ENCODE measurements around the gene CRIP2. TPM values are rescaled to one million over a fixed set of nuclear protein-coding genes. Genes with fewer than 3 reads are reported as not detected.
A peak's percentile ranks its signal among the peaks of the same experiment; 100 is the strongest.

The CRIP2 gene
- total and polyA plus RNA-seq, 2 of the 4 experiments (the other 2 are of a cell fraction) = 18.1 to 123 TPM

DNA sequence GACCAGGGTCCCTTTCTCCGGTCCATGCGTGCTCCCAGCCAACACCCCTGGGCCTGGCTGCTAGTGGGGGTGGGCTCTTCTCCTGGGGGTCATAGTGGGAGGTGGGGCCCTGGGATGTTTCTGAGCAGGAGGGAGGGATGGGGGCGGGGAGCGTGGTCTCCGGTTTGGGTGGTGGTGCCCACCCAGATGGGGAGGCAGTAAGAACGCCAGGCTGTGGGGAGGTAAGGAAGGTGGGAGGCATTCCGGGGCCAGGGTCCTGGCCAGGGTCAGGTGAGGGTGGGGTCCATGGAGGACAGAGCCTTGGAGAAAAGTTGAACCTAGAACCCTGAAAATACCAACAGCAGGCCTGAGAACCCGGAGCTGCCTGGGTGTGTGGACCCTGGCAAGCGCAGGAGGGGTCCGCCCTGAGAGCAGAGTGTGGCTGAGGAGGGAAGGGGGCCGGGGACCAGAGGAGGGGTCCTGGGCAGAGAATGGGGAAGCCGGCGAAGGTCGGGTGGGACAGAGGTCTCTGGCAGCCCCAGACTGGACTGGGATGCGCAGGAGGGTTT is 5.7 kb downstream of the CRIP2 start:
- Histone ChIP-seq H4K8ac (ENCODE audit: low read depth in 2 of 2, low read length in 2 of 2) (no peak overlapping the region), H2BK120ac (ENCODE audit: low read depth, low read length) (no peak overlapping the region), H3K79me1 (ENCODE audit: low read depth in 1 of 2, low read length in 2 of 2) (peaks cover 0 to 22% of the 10 kb centered on the region in 2 experiments; a peak in 1 of 4 replicates), H4K20me1 (ENCODE audit: insufficient read depth, low read length) (no peaks in the 10 kb centered on the region; the same call in 1 of the 2 replicates), H3K56ac (ENCODE audit: extremely low read depth, insufficient read depth, low read length) (no peak overlapping the region), H3K27me3 (ENCODE audit: control insufficient read depth, insufficient read depth, low read length) (peaks cover under 1% of the 10 kb centered on the region; the same call in 1 of the 2 replicates), H3K4me3 (ENCODE audit: insufficient read depth, low read depth, low read length) (no peak overlapping the region), H2BK5ac (ENCODE audit: low read depth, low read length, poor library complexity, severe bottlenecking) (no peak overlapping the region), H2AK5ac (ENCODE audit: low read depth, low read length) (no peak overlapping the region), H3K27ac (ENCODE audit: insufficient read depth, low read length) (no peak overlapping the region), H2AK9ac (replicated peaks; ENCODE audit: low read depth, low read length, poor library complexity) (peak overlapping the region; percentile 28), H3K4me1 (ENCODE audit: control insufficient read depth, insufficient read depth, low read length) (peaks cover 29% of the 10 kb centered on the region), H3K9me1 (ENCODE audit: insufficient read depth, low read length) (peaks cover 6% of the 10 kb centered on the region), H3K4me2 (ENCODE audit: low read depth, low read length) (no peak overlapping the region), H3K4ac (ENCODE audit: low read depth, low read length) (no peak overlapping the region; the same call in 1 of the 2 replicates), H3K23ac (ENCODE audit: low read depth, low read length) (no peak overlapping the region), H4K5ac (ENCODE audit: low read depth, low read length) (no peak overlapping the region), H3K36me3 (ENCODE audit: control insufficient read depth, insufficient read depth, low read length) (no peaks in the 10 kb centered on the region), H3K9me3 (ENCODE audit: control insufficient read depth, insufficient read depth, low read length) (no peaks in the 10 kb centered on the region), H4K91ac (ENCODE audit: insufficient read depth, low read depth, low read length) (no peak overlapping the region), H2BK20ac (ENCODE audit: low read depth, low read length) (no peak overlapping the region), H2AFZ (replicated peaks; ENCODE audit: low read length, poor library complexity) (no peak overlapping the region), H3K14ac (replicated peaks; ENCODE audit: low read depth, low read length) (no peak overlapping the region), H3K18ac (ENCODE audit: low read depth, low read length) (no peak overlapping the region), H2BK15ac (ENCODE audit: low read depth, low read length) (no peak overlapping the region), H3K9ac (ENCODE audit: low read depth, low read length) (no peak overlapping the region)
- CTCF ChIA-PET = interaction anchor here (0.7 to 2.2 kb wide), 4 partner anchors 9 to 120 kb away, joined by 4 to 32 read pairs (median 6); no protein-coding TSS in a partner anchor
- ATAC-seq (ENCODE audit: low read depth) = no peak
- dilution Hi-C loops (cut with HindIII; ENCODE audit: low sequenced_read_pairs, unreplicated experiment) = no loop called here
- intact Hi-C loops (cut with micrococcal nuclease) = loop anchor here (2.0 kb wide), 1 partner anchor 49 kb away; no protein-coding TSS in a partner anchor
- no peak for DNase-seq
- TF ChIP-seq RFX5 (IDR thresholded peaks at IDR 0.05; ENCODE audit: low read depth, low read length) = no peak
- no peak for TF ChIP-seq FOS (IDR thresholded peaks at IDR 0.05; ENCODE audit: low read depth, low read length)
- no peak for TF ChIP-seq MAZ (IDR thresholded peaks at IDR 0.05; ENCODE audit: borderline replicate concordance, low read depth, low read length)
- TF ChIP-seq SMC3 (IDR thresholded peaks at IDR 0.05; ENCODE audit: low read depth, low read length) = no peak
- TF ChIP-seq, protein P1, sequence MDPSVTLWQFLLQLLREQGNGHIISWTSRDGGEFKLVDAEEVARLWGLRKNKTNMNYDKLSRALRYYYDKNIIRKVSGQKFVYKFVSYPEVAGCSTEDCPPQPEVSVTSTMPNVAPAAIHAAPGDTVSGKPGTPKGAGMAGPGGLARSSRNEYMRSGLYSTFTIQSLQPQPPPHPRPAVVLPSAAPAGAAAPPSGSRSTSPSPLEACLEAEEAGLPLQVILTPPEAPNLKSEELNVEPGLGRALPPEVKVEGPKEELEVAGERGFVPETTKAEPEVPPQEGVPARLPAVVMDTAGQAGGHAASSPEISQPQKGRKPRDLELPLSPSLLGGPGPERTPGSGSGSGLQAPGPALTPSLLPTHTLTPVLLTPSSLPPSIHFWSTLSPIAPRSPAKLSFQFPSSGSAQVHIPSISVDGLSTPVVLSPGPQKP (IDR thresholded peaks at IDR 0.05; ENCODE audit: borderline replicate concordance, low read depth, low read length) = no peak
- TF ChIP-seq, protein P2, sequence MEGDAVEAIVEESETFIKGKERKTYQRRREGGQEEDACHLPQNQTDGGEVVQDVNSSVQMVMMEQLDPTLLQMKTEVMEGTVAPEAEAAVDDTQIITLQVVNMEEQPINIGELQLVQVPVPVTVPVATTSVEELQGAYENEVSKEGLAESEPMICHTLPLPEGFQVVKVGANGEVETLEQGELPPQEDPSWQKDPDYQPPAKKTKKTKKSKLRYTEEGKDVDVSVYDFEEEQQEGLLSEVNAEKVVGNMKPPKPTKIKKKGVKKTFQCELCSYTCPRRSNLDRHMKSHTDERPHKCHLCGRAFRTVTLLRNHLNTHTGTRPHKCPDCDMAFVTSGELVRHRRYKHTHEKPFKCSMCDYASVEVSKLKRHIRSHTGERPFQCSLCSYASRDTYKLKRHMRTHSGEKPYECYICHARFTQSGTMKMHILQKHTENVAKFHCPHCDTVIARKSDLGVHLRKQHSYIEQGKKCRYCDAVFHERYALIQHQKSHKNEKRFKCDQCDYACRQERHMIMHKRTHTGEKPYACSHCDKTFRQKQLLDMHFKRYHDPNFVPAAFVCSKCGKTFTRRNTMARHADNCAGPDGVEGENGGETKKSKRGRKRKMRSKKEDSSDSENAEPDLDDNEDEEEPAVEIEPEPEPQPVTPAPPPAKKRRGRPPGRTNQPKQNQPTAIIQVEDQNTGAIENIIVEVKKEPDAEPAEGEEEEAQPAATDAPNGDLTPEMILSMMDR (conservative IDR thresholded peaks at IDR 0.05; ENCODE audit: low read depth, low read length) = no peak
- TF ChIP-seq RCOR1 (IDR thresholded peaks at IDR 0.05; ENCODE audit: insufficient replicate concordance, low read length) = no peak
- TF ChIP-seq POLR2A (IDR thresholded peaks at IDR 0.05; ENCODE audit: low read depth, low read length) = no peak
- no peak for TF ChIP-seq RAD21 (IDR thresholded peaks at IDR 0.05; ENCODE audit: low read length)
- no TSS peak for BruUV-seq (replicated peaks)
- WGBS, 2 experiments (ENCODE audit: extremely low coverage in 2 of 2, insufficient read length in 1 of 2) = 69% methylated on average over 8 of the region's 15 CpGs; no CpG with 5 or more reads in 1 of the 2 experiments
- in situ Hi-C loops (cut with MboI; ENCODE audit: low sequenced_read_pairs) = no loop called here
- POLR2A ChIA-PET (ENCODE audit: unreplicated experiment) = no interaction called here
